GM19035 (cell line): ENCODE measurements around the gene CADM2.
"Not testable (repeated sequence)": the region's sequence is repeated elsewhere in the genome, so short reads cannot be mapped to it uniquely, and the experiment has no call there.

Experiments used
- ATAC-seq: cut with Tn5 transposase; IDR thresholded peaks from one replicate; pipeline ENCODE4 v1.9.1; 2021; ENCODE audit not compliant: unreplicated experiment

Gene CADM2

DNA sequence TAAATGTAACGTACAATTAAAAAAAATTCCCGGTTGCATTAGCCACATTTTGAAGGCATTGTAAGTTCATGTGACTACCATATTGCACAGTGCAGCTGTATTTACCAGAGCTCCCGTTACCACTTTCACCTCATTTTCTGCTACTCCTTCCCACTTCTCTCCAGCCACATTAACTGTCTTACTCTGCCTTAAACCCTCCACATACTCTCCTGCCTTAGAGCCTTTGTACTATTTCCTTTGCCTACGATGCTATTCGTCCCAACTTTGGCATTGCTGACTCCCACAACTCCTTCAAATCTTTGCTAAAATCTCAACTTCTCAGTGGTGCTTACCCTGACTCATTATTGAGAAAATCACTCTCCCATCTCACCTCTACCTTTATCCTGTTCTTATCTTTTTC, 115.2 kb downstream of the CADM2 start:
- no peak for ATAC-seq

DNA sequence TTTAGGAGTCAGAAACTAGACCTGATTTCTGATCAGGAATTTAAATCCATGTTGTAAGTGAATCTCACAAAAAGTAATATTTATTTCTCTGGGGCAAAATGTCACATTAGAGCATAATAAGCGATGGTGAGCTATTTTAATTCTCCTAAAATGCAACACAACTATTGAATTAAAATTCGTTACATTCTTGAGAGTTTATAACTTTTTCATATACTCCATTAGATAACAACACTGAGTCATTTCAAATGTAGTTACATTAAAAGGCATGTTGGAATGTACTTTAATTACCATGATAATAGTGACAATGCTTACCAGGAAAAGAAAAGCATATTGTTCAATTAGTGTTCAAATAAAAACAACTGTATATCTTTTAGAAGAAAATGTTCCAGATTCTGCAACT, 116.9 kb downstream of the CADM2 start:
- no peak for ATAC-seq

DNA sequence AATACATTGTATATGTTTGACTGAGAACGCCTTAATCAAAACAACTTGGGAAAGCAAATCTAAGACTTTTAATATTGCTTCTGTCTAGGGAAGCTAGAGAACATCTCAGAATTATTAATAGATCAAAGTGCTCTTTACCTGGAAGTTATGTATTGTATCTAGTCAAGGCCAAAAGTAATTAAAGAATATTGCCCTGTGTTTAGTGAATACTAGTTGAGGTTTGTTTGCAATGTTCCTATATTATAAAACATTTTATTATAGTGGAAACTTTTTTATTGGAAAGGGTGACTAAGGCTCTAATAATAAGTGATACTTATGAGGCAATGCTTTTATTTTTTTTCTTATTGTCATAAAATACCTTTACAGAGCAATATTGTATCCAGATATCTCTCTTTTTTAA, 118.2 kb downstream of the CADM2 start:
- no peak for ATAC-seq

DNA sequence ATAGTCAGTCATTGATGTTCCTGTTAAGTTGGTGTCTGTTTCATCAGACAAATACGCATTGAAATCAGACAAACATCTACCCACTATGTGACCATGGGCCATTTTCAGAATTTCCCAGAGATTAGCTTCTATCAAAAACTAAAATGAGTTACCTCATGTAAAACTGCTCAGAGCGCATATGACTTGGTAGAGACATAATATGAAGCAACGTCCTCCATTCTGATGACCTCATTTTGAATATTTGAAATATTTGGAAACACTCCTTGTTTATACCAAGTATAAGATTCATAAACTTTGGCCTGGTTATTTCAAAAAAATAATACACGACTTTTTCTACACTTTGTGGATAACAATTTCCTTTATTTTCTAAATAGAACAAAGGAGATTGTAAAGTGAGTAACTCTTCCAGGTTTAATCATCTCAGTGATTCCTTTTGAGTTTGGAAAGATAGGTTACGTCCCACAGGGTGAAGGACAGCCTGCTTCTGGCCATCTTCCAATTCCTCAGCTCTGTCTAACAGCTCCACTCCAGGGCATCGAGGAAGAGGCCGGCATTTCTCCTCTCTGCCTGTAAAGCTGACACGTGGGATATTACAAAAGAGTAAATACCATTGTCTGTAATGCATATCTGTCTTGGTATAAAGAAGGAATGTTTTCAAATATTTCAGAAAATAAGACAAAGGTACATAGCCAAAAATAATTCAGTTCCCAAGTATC, 122.6 kb downstream of the CADM2 start:
- ATAC-seq: no peak

DNA sequence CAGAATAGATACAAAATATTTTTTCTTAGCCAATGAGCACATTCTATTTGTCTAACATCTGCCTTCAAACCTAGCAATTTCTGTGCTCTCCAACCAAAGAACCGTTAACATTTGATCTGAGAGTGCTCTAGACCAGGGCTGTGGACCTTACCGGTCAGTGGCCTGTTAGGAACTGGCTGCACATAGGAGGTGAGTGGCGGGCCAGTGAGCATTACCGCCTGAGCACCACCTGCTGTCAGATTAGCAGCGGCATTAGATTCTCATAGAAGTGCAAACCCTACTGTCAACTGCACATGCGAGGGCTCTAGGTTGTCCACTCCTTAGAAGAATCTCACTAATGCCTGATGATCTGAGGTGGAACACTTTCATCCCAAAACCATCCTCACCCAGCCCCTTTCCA, 131.7 kb downstream of the CADM2 start:
- ATAC-seq: no peak

DNA sequence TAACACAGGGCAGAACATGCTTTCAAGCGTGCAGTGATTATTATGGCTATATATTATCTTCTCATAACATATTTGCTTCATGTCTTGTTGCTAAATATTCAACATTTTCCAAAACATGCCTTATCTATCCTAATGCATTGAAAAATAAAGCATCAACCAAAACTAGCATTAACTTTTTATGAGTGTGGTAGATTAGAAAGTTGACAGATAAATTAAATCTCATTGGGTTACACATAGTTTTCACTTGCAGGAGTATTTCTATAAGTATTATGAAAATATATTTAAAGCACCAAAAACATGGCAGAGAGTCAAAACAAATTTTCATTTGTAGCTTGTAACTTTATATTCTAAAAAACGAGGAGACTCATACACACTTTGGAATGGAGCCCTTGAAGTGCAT, 141.5 kb downstream of the CADM2 start:
- ATAC-seq: no peak

DNA sequence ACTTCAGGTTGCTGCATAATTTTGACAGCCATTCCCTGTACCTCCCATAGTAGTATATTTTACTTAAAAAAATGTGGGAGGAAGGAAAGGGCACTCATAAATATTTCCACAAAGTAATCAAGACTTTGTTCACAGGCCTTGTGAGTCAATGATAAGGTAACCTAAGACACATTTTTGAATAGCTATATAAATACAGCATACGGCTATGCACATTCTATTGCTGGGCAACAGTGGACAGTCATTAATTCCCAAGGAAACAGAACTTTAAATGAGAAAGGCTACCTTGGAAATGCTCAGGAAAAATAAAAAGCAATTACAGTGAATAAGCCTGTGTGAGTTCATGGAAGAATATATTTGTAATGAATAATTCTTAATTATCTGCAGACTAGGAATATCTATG, 144.0 kb downstream of the CADM2 start:
- no peak for ATAC-seq

DNA sequence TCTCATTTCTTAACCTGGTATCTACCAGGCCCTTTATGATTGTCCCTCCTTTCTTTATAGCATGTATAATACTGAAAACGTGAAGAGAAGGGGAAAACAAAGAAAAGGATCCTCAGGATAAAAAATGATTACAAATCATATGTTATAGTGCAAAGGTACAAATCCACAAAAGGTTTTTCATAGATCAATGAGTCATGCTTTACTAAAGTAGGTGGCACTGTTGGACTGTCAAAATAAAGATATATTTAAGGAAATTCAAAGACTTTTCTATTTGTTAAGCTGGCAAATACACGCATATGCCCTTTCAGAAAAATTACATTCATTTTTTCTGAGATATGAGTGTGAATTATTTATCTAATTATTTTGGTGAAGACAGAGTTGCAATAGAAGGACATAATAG, 151.6 kb downstream of the CADM2 start:
- no peak for ATAC-seq

DNA sequence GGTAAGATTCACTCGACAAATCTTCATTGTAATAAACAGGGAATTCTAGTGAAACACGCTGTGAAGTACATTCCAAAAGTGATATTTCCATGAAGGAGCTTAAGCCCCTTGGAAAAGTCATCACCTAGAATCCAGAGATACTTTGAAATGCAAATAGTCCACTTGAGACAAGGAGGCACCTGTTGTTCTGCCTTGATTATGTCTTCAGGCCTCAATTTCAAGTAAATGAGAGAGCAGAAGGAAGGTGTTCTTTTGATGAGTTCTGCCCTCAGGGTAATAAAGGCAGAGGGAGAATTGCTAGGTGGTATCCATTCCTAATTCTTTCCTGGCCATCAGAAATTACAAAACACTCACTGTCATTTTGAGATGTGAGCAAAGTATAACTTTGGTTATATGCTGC, 162.1 kb downstream of the CADM2 start:
- no peak for ATAC-seq

DNA sequence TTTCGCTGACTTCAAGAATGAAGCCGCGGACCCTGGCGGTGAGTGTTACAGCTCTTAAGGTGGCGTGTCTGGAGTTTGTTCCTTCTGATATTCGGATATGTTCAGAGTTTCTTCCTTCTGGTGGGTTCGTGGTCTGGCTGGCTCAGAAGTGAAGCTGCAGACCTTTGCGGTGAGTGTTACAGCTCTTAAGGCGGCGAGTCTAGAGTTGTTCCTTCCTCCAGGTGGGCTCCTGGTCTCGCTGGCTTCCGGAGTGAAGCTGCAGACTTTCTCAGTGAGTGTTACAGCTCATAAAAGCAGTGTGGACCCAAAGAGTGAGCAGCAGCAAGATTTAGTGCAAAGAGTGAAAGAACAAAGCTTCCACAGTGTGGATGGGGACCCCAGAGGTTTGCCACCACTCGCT, 174.1 kb downstream of the CADM2 start:
- ATAC-seq: not testable (repeated sequence)

DNA sequence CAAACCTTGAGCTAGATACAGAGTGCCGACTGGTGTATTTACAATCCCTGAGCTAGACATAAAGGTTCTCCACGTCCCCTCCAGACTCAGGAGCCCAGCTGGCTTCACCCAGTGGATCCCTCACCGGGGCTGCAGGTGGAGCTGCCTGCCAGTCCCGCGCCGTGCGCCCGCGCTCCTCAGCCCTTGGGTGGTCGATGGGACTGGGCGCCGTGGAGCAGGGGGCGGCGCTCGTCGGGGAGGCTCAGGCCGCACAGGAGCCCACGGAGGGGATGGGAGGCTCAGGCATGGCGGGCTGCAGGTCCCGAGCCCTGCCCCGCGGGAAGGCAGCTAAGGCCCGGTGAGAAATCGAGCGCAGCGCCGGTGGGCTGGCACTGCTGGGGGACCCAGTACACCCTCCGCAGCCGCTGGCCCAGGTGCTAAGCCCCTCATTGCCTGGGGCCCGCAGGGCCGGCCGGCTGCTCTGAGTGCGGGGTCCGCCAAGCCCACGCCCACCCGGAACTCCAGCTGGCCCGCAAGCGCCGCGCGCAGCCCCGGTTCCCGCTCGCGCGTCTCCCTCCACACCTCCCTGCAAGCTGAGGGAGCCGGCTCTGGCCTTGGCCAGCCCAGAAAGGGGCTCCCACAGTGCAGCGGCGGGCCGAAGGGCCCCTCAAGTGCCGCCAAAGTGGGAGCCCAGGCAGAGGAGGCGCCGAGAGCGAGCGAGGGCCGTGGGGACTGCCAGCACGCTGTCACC, 175.1 kb downstream of the CADM2 start:
- not testable (repeated sequence) for ATAC-seq

DNA sequence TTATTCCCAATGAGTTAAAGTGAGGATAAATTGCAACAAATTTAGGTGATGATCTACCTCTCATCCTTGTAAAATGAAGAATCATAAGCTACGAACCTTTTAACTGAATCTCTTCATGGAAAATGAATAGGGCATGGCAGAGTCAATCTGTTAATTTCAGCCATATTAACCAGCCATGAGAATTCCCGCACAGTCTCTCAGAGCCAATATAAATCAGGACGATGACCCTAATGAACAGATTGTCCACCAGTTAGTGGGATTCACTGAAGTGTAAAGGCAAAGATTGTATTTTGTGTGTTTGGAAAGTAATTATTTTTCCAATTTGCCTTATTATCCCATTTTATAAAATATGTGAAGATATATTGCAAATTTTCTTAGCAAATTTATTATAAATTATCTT, 183.8 kb downstream of the CADM2 start:
- no peak for ATAC-seq

DNA sequence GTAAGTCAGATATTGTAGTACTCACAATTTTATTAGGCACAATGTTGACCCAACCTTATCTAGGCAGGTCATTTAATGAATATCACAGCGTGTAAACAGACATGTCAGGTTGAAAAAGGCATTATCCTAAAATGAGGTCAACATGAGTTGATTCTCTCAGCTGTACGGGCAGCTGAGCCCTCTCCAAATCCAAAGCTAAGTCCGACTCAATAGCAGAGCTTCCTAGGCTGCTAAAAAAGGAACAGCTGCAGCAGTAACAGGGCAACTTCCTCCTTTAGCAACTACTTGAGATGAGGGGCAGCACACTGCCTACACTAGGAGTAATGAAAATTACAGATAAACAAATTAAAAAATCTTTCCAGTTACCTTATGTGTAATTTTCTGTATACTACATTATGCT, 189.2 kb downstream of the CADM2 start:
- ATAC-seq: no peak

DNA sequence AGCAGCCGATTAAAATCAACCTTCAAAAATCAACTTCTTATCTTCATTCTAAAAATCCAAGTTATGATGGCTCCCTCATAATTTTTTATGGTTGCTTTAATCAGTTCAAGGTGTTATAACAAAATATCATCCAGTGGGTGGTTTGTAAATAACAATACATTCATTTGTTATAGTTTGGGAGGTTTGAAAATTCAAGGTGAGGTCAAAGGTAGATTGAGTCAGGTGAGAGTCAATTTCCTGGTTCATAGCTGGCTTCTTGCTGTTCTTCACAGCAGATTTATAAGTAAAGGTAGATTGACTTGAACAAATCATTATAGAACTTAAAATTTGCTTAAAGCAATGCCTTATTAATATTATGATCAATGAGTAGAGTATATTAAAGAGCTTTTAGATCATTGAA, 192.8 kb downstream of the CADM2 start:
- ATAC-seq: no peak

DNA sequence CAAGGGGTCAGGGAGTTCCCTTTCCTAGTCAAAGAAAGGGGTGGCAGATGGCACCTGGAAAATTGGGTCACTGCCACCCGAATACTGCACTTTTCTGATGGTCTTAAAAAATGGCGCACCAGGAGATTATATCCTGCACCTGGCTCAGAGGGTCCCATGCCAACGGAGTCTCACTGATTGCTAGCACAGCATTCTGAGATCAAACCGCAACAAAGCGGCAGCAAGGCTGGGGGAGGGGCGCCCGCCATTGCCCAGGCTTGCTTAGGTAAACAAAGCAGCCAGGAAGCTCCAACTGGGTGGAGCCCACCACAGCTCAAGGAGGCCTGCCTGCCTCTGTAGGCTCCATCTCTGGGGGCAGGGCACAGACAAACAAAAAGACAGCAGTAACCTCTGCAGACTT, 194.5 kb downstream of the CADM2 start:
- not testable (repeated sequence) for ATAC-seq

DNA sequence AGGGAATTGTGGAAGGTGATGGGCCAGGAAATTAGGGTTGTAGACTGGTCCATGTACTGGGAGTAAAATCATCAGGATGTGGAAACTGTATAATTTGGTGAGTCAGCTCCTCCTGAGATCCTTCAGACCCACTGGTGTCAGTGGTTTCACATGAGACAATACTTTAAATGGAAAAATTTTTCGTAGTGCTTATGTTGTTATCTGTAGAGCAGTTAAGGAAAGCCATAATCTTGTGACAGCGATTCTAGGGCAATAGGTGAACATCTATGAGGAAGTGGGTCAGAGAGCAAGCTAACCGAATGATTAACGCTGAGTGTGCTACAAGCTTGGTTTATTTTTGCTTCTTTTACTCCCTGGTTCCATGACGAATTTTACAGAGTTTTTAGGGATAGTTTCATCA, 200.6 kb downstream of the CADM2 start:
- ATAC-seq: no peak

DNA sequence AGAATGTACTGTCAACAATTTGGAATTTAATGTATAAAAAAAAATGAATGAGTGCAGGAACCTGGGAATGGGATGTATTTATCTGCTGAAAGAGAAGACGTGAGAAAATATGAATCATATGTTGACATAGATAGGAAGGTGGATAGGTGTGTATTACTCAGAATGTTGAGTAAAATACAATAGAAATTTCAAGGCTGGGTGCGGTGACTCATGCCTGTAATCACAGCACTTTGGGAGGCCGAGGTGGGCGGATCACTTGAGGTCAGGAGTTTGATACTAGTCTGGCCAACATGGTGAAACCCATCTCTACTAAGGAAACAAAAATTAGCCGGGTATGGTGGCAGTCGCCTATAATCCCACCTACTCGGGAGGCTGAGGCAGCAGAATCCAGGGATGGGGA, 202.8 kb downstream of the CADM2 start:
- no peak for ATAC-seq

DNA sequence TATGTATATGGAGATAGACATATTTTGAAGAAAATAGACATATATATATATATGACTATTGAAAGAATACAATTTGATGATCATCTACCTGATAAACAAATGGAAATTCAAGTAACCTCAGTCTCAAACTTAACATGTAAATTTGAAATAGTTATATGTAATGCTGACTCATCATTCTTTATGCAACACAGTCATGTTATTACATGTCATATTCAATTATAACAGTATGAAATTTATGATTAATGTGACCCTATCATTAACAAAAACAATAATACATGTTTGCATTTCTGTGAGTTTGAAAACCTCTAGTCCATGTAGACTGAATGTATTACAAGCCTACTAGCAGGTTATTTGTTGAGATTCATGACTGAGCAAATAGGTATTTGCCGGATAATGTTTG, 204.1 kb downstream of the CADM2 start:
- no peak for ATAC-seq

DNA sequence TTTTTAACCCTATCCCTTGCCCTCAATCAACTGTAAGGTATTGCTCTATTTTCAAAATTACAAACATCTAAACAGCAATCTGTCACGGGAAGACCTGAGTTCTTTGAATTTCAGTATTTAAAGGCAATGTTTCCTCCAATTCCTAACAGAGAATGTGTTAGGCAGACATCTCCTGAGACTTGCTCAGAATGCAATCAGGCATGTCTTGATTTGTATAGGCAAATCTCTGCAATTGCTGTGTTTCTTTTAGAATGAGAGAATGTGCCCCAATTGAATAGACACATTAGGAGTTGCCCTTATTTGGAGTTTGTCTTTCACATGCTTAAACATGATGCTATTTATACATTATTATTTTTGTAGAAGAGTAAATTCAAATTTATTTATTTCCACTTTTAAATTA, 205.6 kb downstream of the CADM2 start:
- no peak for ATAC-seq

DNA sequence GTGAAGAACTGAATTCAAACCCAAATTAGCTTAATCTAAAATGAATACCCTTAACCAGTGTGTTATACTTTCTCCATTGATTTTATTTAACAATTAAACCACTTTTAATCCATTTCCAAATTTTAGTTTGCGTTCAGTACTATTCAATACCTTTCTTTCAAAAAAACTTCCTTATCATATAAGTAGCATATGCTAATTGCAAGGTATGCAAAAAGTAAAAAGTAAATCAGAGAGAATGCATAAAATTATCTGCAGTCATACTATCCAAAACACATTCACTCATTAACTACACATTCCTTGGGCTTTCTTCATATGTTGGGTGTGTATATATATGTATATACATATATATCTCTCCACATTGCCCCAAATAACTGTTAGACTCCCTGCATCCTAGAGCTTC, 208.8 kb downstream of the CADM2 start:
- no peak for ATAC-seq

DNA sequence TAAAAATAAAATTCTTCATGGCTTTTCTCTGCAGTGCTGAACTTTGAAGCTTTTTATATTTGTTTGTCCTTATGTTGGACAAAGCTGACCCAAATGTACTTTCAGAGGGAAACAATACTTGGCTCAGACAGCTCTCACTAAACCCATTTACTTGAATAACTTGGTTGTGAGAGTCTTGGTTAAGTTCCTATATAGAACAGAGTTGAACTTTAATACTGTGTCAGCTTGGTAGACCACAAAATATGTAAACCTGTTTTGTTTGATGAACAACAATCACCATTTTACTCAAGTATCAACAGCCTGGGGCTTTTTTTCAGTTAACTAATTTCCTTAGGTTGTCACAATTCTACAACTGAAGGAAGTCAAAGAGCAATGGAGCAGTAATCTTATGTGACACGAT, 211.9 kb downstream of the CADM2 start:
- ATAC-seq: no peak

DNA sequence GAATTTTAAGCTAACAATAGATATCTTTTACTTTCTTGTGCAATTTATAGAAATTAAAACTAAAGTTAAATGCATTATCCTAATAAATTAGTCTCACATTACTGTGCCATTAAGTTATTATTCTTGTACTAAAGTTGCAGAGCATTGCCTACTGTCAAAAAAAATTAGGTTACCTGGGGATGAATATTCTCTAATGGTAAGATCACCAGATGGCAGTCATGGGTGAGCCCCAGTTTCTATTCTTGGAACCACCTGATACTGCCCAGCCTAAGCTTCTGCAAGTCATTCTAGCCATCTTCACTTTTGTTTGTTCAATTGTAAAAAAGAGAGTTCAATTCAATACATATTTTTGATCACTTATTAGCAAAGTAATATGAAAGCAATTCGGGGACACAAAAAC, 213.2 kb downstream of the CADM2 start:
- no peak for ATAC-seq

DNA sequence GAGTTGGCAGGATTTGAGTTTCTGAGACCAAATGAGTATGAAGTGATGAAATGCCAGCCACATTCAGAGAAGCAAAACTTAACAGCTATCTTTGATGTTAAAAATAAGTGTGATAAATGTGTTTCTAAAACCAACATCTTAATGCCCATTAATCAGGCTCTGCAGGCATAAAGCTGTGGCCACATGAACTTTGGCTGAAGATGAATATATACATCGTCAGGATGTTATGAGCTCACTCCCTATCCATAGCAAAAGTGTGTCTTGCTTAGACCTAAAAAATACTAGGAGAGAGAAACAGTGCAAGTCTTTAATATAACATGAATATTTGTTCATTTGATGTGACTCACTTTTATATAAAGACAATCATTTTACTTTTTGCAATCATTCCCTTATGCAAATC, 218.0 kb downstream of the CADM2 start:
- ATAC-seq: no peak
